Spleen (tissue), 7 donors: ENCODE results near the gene JAGN1.

Source experiments
- POLR2AphosphoS5 ChIP-seq, 3 donors: sonication (generic); formaldehyde crosslinking; IDR thresholded peaks; one replicate each; pipeline ENCODE4 v1.5.1; 2017; ENCODE audit warnings: antibody characterized with exemption in 3 of 3
- TF ChIP-seq, protein P1 (sequence below), 11 experiments: fragments of 200-600 bp in 7 of 11; fragments of 450-650 bp in 4 of 11; sonication (generic) in 4 of 11; IDR thresholded peaks in 8 of 11; conservative IDR thresholded peaks in 3 of 11; 1 replicate in 7 of 11; 2 replicates in 4 of 11; pipeline versions ENCODE4 v1.4.0 to v1.8.0; 2016 to 2021; ENCODE audit warnings: antibody characterized with exemption in 11 of 11, inconsistent platforms in 4 of 11, mild to moderate bottlenecking in 1 of 11
- donor health status: DM: no; HTN: no; CAD: no; lungs with moderate emphysema.
- donor health status: DM: no; HTN: no; CAD: no.
- donor health status: DM: no; HTN: no; CAD: no.

DNA sequence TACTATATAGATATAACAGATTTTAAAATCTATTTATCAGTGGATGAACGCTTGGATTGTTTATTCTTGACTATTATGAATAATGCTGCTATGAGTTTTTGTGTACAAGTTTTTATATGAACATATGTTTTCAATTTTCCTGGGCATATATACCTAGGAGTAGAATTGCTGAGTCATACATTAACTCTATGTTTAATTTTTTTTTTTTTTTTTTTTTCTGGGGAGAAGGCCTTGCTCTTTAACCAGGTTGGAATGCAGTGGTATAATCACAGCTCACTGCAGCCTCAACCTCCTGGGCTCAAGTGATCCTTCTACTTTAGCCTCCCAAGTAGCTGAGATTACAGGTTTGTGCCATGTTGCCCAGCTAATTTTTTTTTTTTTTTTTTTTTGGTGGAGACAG lies 19.4 kb upstream of the JAGN1 start:
- TF ChIP-seq, protein P1, sequence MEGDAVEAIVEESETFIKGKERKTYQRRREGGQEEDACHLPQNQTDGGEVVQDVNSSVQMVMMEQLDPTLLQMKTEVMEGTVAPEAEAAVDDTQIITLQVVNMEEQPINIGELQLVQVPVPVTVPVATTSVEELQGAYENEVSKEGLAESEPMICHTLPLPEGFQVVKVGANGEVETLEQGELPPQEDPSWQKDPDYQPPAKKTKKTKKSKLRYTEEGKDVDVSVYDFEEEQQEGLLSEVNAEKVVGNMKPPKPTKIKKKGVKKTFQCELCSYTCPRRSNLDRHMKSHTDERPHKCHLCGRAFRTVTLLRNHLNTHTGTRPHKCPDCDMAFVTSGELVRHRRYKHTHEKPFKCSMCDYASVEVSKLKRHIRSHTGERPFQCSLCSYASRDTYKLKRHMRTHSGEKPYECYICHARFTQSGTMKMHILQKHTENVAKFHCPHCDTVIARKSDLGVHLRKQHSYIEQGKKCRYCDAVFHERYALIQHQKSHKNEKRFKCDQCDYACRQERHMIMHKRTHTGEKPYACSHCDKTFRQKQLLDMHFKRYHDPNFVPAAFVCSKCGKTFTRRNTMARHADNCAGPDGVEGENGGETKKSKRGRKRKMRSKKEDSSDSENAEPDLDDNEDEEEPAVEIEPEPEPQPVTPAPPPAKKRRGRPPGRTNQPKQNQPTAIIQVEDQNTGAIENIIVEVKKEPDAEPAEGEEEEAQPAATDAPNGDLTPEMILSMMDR (IDR thresholded peaks at IDR 0.05 in 8 of 11, conservative IDR thresholded peaks at IDR 0.05 in 3 of 11): no peak
- no peak for TF ChIP-seq POLR2AphosphoS5 (IDR thresholded peaks at IDR 0.05)
